Neural progenitor cell (in vitro differentiated cells): ENCODE data around the gene LRP5. TPM values are rescaled to one million over a fixed set of nuclear protein-coding genes. Genes with fewer than 3 reads are reported as not detected.

Experiments used
- DNase-seq: peaks from one replicate; pipeline ENCODE4 v3.0.0-alpha.2; 2016; ENCODE audit warnings: low spot score
- H2AFZ ChIP-seq: fragments of 200-600 bp; sonication (generic); replicated peaks from 2 replicates; pipeline ENCODE4 v1.6.1; 2016; ENCODE audit warnings: antibody characterized with exemption
- H3F3A ChIP-seq: fragments of 200-600 bp; sonication (generic); 2 replicates; pipeline ENCODE4 v1.6.1; 2016; ENCODE audit warnings: antibody characterized with exemption, low read depth
- H3K27ac ChIP-seq: fragments of 200-600 bp; sonication (generic); 2 replicates; pipeline ENCODE4 v1.5.1; 2016; ENCODE audit warnings: mild to moderate bottlenecking
- H3K27me3 ChIP-seq: fragments of 200-600 bp; sonication (generic); 2 replicates; pipeline ENCODE4 v1.6.1; 2016; ENCODE audit warnings: mild to moderate bottlenecking, moderate library complexity
- H3K36me3 ChIP-seq: fragments of 200-600 bp; sonication (generic); 2 replicates; pipeline ENCODE4 v1.5.1; 2016
- H3K4me1 ChIP-seq: fragments of 200-600 bp; sonication (generic); 2 replicates; pipeline ENCODE4 v1.6.1; 2016; ENCODE audit warnings: mixed run types
- H3K4me2 ChIP-seq: fragments of 200-600 bp; sonication (generic); 2 replicates; pipeline ENCODE4 v1.6.1; 2016
- H3K4me3 ChIP-seq: fragments of 200-600 bp; sonication (generic); 2 replicates; pipeline ENCODE4 v1.5.1; 2016
- H3K79me2 ChIP-seq: fragments of 200-600 bp; sonication (generic); 2 replicates; pipeline ENCODE4 v1.6.1; 2016; ENCODE audit warnings: low read depth
- H3K9ac ChIP-seq: fragments of 200-600 bp; sonication (generic); 2 replicates; pipeline ENCODE4 v1.6.1; 2016
- H3K9me3 ChIP-seq: fragments of 200-600 bp; sonication (generic); 2 replicates; pipeline ENCODE4 v1.5.1; 2016; ENCODE audit warnings: low read depth
- H4K20me1 ChIP-seq: fragments of 200-600 bp; sonication (generic); 2 replicates; pipeline ENCODE4 v1.6.1; 2016; ENCODE audit warnings: low read depth
- H3K27ac Mint-ChIP-seq: 3 replicates; pipeline ENCODE4 v1.8.0; 2021; ENCODE audit warnings: mixed read lengths
- H3K27me3 Mint-ChIP-seq: 2 replicates; pipeline ENCODE4 v1.8.0; 2022; ENCODE audit warnings: low read depth, mild to moderate bottlenecking, inconsistent platforms, moderate library complexity, mixed read lengths; ENCODE audit not compliant: insufficient read depth
- H3K36me3 Mint-ChIP-seq: 3 replicates; pipeline ENCODE4 v1.8.0; 2021; ENCODE audit warnings: mixed read lengths
- H3K4me1 Mint-ChIP-seq: 3 replicates; pipeline ENCODE4 v1.8.0; 2021; ENCODE audit warnings: mixed read lengths
- H3K4me3 Mint-ChIP-seq: 3 replicates; pipeline ENCODE4 v1.8.0; 2021; ENCODE audit warnings: mild to moderate bottlenecking, moderate library complexity, mixed read lengths
- H3K9me3 Mint-ChIP-seq: 3 replicates; pipeline ENCODE4 v1.8.0; 2020; ENCODE audit warnings: mixed read lengths
- EZH2 ChIP-seq: fragments of 200-600 bp; sonication (generic); IDR thresholded peaks from 2 replicates; pipeline ENCODE4 v1.6.1; 2017; ENCODE audit warnings: antibody characterized with exemption, mild to moderate bottlenecking, moderate library complexity
- EZH2phosphoT487 ChIP-seq: fragments of 200-600 bp; sonication (generic); IDR thresholded peaks from 2 replicates; pipeline ENCODE4 v1.6.1; 2017; ENCODE audit warnings: antibody characterized with exemption
- total RNA-seq: library from RNA; depleted of rRNA; stranded (reverse); fragments of >200 nt; gene quantifications from 2 replicates; pipeline ENCODE4 v1.2.3, GENCODE V29; 2015; ENCODE audit warnings: low replicate concordance
- TF ChIP-seq, protein P1 (sequence below): fragments of 200-600 bp; sonication (generic); IDR thresholded peaks from 2 replicates; pipeline ENCODE4 v1.5.1; 2017; ENCODE audit warnings: antibody characterized with exemption, mild to moderate bottlenecking

LRP5 gene
- total RNA-seq, 1 donor from 2014 or later, result 7.3 TPM

DNA sequence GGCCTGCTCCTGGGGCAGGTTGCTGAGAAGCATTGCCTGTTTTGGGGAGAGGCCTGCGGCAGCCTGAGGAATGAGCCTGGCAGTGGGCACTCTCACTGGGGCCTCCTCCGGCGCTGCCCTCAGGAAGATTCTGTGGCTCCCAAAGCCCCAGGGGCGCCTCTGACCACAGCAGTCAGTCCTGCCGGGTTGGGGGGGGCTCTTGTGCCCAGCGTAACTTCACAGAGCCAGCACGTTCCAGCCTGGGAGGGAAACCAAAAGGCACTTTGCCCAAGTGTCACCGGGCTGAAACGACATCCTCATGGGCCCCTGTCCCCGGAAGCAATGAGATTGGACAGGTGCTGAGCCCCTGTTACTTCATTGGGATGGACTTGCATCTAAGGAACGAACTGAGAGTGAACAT is 4.3 kb upstream of the LRP5 start:
- Mint-ChIP-seq H3K36me3 (no peaks in the 10 kb centered on the region), H3K27me3 (peaks cover 10% of the 10 kb centered on the region), H3K27ac (no peak overlapping the region), H3K9me3 (peaks cover 11% of the 10 kb centered on the region), H3K4me3 (no peak overlapping the region), H3K4me1 (peaks cover 10% of the 10 kb centered on the region)
- Histone ChIP-seq H3K79me2 (peaks cover under 1% of the 10 kb centered on the region), H3K4me2 (no peak overlapping the region), H3K27ac (no peak overlapping the region), H3K9me3 (no peaks in the 10 kb centered on the region), H3K4me1 (no peaks in the 10 kb centered on the region), H3K27me3 (peaks cover 13% of the 10 kb centered on the region), H3F3A (peaks cover 12% of the 10 kb centered on the region), H4K20me1 (no peaks in the 10 kb centered on the region), H2AFZ (no peak overlapping the region), H3K4me3 (no peak overlapping the region), H3K9ac (no peak overlapping the region), H3K36me3 (no peaks in the 10 kb centered on the region)
- TF ChIP-seq EZH2 (no peak), EZH2phosphoT487 (no peak)
- TF ChIP-seq, protein P1, sequence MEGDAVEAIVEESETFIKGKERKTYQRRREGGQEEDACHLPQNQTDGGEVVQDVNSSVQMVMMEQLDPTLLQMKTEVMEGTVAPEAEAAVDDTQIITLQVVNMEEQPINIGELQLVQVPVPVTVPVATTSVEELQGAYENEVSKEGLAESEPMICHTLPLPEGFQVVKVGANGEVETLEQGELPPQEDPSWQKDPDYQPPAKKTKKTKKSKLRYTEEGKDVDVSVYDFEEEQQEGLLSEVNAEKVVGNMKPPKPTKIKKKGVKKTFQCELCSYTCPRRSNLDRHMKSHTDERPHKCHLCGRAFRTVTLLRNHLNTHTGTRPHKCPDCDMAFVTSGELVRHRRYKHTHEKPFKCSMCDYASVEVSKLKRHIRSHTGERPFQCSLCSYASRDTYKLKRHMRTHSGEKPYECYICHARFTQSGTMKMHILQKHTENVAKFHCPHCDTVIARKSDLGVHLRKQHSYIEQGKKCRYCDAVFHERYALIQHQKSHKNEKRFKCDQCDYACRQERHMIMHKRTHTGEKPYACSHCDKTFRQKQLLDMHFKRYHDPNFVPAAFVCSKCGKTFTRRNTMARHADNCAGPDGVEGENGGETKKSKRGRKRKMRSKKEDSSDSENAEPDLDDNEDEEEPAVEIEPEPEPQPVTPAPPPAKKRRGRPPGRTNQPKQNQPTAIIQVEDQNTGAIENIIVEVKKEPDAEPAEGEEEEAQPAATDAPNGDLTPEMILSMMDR, result no peak
- no peak for DNase-seq

DNA sequence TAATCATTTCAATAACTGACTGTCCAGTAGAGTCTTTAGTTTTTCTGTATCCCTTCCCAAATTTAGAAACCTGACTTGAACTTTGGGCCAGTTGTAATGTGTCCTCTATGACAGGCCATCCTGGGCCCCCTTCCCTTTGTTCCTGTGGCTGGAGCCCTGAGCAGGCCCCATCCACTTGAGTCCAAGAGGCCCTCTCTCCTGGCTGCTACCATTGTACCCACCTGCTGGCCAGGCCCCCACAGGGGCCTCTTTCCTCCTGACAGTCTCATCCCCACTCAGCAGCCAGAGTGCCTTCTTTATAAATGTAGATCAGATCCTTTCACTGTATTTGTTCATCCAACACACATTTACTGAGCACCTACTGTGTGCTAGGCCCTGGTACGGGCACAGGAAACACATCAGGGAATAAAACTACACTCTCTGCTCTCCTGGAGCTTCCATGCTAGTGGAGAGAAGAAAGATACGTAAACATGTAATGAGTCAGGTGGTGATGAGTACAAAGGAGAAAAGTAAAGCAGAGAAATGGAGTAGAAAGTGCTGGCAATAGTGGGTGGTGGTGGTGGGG is 2.7 kb upstream of the LRP5 start:
- no peaks in the 10 kb centered on the region for H3K36me3 Mint-ChIP-seq
- H3K4me1 ChIP-seq, result peaks cover 13% of the 10 kb centered on the region
- H3K79me2 ChIP-seq, result peaks cover 16% of the 10 kb centered on the region
- H3K9me3 ChIP-seq, result no peaks in the 10 kb centered on the region
- peak overlapping the region; percentile 66 for H3K4me3 Mint-ChIP-seq
- H3K27me3 Mint-ChIP-seq, result peaks cover 7% of the 10 kb centered on the region
- H2AFZ ChIP-seq, result no peak overlapping the region
- no peak overlapping the region for H3K27ac ChIP-seq
- no peak overlapping the region for H3K4me2 ChIP-seq
- no peak overlapping the region for H3K9ac ChIP-seq
- no peak for DNase-seq
- peaks cover 5% of the 10 kb centered on the region for H3K9me3 Mint-ChIP-seq
- H3K4me1 Mint-ChIP-seq, result peaks cover 25% of the 10 kb centered on the region
- no peaks in the 10 kb centered on the region for H3K36me3 ChIP-seq
- TF ChIP-seq EZH2, result no peak
- TF ChIP-seq EZH2phosphoT487, result no peak
- TF ChIP-seq, protein P1, result no peak
- peaks cover 22% of the 10 kb centered on the region for H3F3A ChIP-seq
- peaks cover 24% of the 10 kb centered on the region for H3K27me3 ChIP-seq
- H3K4me3 ChIP-seq, result no peak overlapping the region
- H3K27ac Mint-ChIP-seq, result peak overlapping the region; percentile 87
- peaks cover 5% of the 10 kb centered on the region for H4K20me1 ChIP-seq

DNA sequence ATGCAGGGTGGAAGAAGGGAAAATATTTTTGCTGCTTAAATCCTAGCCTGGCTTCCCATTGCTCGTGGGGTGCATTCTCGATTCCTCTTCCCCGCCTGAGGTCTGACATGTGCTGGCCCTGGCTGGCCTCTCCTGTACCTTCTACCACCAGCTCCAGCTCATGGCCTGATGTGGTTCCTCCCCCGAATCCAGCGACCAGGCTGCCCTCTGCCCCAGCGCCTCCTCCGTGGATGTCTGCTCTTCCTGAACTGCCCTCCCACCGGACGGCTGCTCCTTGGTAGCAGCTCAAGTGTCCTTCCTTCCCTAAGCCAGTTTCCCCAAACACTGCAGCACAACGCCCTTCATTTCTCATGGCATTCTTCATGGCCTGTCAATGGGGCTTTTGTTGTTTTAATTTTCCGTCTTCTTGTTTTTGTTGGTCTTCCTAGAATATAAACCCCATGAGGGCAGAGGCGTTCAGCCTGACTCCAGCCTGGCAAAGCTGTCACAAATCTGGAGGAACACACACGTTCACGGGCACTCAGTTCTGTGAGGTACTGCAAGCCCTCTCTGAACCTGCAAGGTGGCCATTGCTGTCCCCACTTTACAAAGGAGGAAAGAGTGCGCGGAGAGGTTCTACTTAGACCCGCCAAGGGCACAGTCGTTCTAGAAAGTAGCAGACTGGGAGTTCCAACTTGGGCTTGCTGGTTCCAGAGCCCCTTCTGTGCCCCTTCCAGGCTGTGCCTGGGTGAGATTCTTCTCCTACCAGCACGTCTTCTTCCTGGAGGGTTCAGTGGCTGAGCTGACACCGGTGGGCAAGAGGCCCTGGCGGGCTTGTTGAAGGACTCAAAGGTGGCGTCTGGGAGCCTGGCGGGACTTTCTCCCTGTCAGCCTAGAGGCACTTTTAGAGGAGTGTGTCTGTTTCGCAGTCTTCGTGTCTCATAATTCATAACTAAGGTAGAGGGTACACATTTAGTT is 953 bp upstream of the LRP5 start:
- H3K4me1 ChIP-seq, result peaks cover 14% of the 10 kb centered on the region
- peak overlapping the region; percentile 82 for H3K4me2 ChIP-seq
- H3K9me3 ChIP-seq, result no peaks in the 10 kb centered on the region
- H2AFZ ChIP-seq, result no peak overlapping the region
- no peaks in the 10 kb centered on the region for H3K36me3 ChIP-seq
- H3K36me3 Mint-ChIP-seq, result no peaks in the 10 kb centered on the region
- H3K27ac ChIP-seq, result no peak overlapping the region
- TF ChIP-seq, protein P1, result no peak
- TF ChIP-seq EZH2 (no peak), EZH2phosphoT487 (no peak)
- peaks cover 34% of the 10 kb centered on the region for H3K79me2 ChIP-seq
- H3K27ac Mint-ChIP-seq, result peak overlapping the region; percentile 53
- no peak overlapping the region for H3K9ac ChIP-seq
- H4K20me1 ChIP-seq, result peaks cover 22% of the 10 kb centered on the region
- peak overlapping the region; percentile 86 for H3K4me3 Mint-ChIP-seq
- H3F3A ChIP-seq, result peaks cover 29% of the 10 kb centered on the region
- peaks cover 7% of the 10 kb centered on the region for H3K27me3 Mint-ChIP-seq
- H3K27me3 ChIP-seq, result peaks cover 24% of the 10 kb centered on the region
- H3K4me3 ChIP-seq, result peak overlapping the region; percentile 43
- DNase-seq, result no peak
- peaks cover 32% of the 10 kb centered on the region for H3K4me1 Mint-ChIP-seq
- H3K9me3 Mint-ChIP-seq, result no peaks in the 10 kb centered on the region
